ENCODE data around the gene DNER. TPM values are rescaled to one million over a fixed set of nuclear protein-coding genes. Genes with fewer than 3 reads are reported as not detected.

DNER gene
- total RNA-seq, 4 donors from 2014 or later, result 1.5 to 13.1 (median 4.7) TPM

GRCh38 chr2:229407170-229407569, 307.2 kb downstream of the DNER start:
- WGBS, 2 donors, result 46 to 54% methylated on average over 13 of the region's 13 CpGs
- Histone ChIP-seq H3K4me1 (peaks cover 0 to 30% (median 20%) of the 10 kb centered on the region in 4 donors), H3K27me3 (no peaks in the 10 kb centered on the region), H3K36me3 (no peaks in the 10 kb centered on the region), H3K4me3 (no peak overlapping the region), H3K9me3 (no peaks in the 10 kb centered on the region), H3K27ac (peak overlapping the region; percentile 74 to 87 (median 82))
- TF ChIP-seq EP300 (IDR thresholded peaks at IDR 0.05), result peak; percentile 81 to 95
- TF ChIP-seq POLR2A (IDR thresholded peaks at IDR 0.05), result no peak
- DNase-seq (ENCODE audit: low spot score in 2 of 2), result peak; percentile 78 to 82

- Histone ChIP-seq H3K9me3 (no peaks in the 10 kb centered on the region), H3K27me3 (no peaks in the 10 kb centered on the region), H3K36me3 (no peaks in the 10 kb centered on the region), H3K4me1 (peaks cover 0 to 30% (median 20%) of the 10 kb centered on the region in 4 donors), H3K4me3 (no peak overlapping the region), H3K27ac (peak overlapping the region in 1 of 4 donors; percentile 87)
- no peak for TF ChIP-seq CTCF (IDR thresholded peaks at IDR 0.05)
- TF ChIP-seq EP300 (IDR thresholded peaks at IDR 0.05), result no peak
- TF ChIP-seq POLR2A (IDR thresholded peaks at IDR 0.05), result no peak
- no peak for DNase-seq (ENCODE audit: low spot score in 2 of 2)
- 70 to 73% methylated on average over 5 of the region's 5 CpGs for WGBS, 2 donors
These were observed 308.6 kb downstream of the DNER start for GRCh38 chr2:229405796-229406195.

- Histone ChIP-seq H3K4me3 (no peak overlapping the region), H3K4me1 (peaks cover 0 to 15% (median 8%) of the 10 kb centered on the region in 4 donors), H3K27me3 (no peaks in the 10 kb centered on the region), H3K9me3 (no peaks in the 10 kb centered on the region), H3K36me3 (no peaks in the 10 kb centered on the region), H3K27ac (peak overlapping the region in 1 of 4 donors; percentile 3)
- DNase-seq (ENCODE audit: low spot score in 2 of 2), result no peak
- 46% methylated on average over 3 of the region's 3 CpGs for WGBS, 2 donors
- TF ChIP-seq EP300 (IDR thresholded peaks at IDR 0.05) (no peak), CTCF (IDR thresholded peaks at IDR 0.05) (no peak), POLR2A (IDR thresholded peaks at IDR 0.05) (no peak)
These were observed 311.1 kb downstream of the DNER start for GRCh38 chr2:229403296-229403695.

GRCh38 chr2:229401171-229401865, 313.0 kb downstream of the DNER start:
- Histone ChIP-seq H3K4me1 (no peaks in the 10 kb centered on the region), H3K4me3 (no peak overlapping the region), H3K27ac (no peak overlapping the region), H3K27me3 (no peaks in the 10 kb centered on the region), H3K36me3 (no peaks in the 10 kb centered on the region), H3K9me3 (no peaks in the 10 kb centered on the region)
- TF ChIP-seq POLR2A (IDR thresholded peaks at IDR 0.05), result no peak
- no peak for TF ChIP-seq CTCF (IDR thresholded peaks at IDR 0.05)
- TF ChIP-seq EP300 (IDR thresholded peaks at IDR 0.05), result no peak
- DNase-seq (ENCODE audit: low spot score in 2 of 2), result no peak
- WGBS, 2 donors, result 70 to 81% methylated on average over 4 of the region's 4 CpGs

- 80 to 83% methylated on average over 4 of the region's 4 CpGs for WGBS, 2 donors
- H3K9me3 ChIP-seq, result peaks cover 0 to 12% (median 2%) of the 10 kb centered on the region in 4 donors
- no peak overlapping the region for H3K4me3 ChIP-seq
- no peaks in the 10 kb centered on the region for H3K36me3 ChIP-seq
- no peaks in the 10 kb centered on the region for H3K27me3 ChIP-seq
- no peak overlapping the region for H3K27ac ChIP-seq
- TF ChIP-seq EP300 (IDR thresholded peaks at IDR 0.05), result no peak
- no peak for TF ChIP-seq CTCF (IDR thresholded peaks at IDR 0.05)
- DNase-seq (ENCODE audit: low spot score in 2 of 2), result no peak
- H3K4me1 ChIP-seq, result no peaks in the 10 kb centered on the region
These were observed 320.4 kb downstream of the DNER start for GRCh38 chr2:229393926-229394325.
